Urinary bladder (tissue), 4 donors: ENCODE measurements around the gene FHIP2A. TPM values are rescaled to one million over a fixed set of nuclear protein-coding genes. Genes with fewer than 3 reads are reported as not detected.

ENCODE experiments used
- DNase-seq: peaks from one replicate; pipeline ENCODE4 v3.0.0-alpha.2; 2015; ENCODE audit errors: extremely low spot score
- H3K27ac ChIP-seq: one replicate; pipeline ENCODE4 v1.5.1; 2013; ENCODE audit warnings: low read depth, mild to moderate bottlenecking, moderate library complexity
- H3K36me3 ChIP-seq: one replicate; pipeline ENCODE4 v1.6.1; 2013; ENCODE audit warnings: mild to moderate bottlenecking, moderate library complexity; ENCODE audit not compliant: insufficient read depth
- H3K4me1 ChIP-seq: one replicate; pipeline ENCODE4 v1.6.1; 2013; ENCODE audit warnings: mild to moderate bottlenecking, moderate library complexity; ENCODE audit not compliant: insufficient read depth
- H3K4me3 ChIP-seq: one replicate; pipeline ENCODE4 v1.5.1; 2013; ENCODE audit warnings: low read depth, low read length
- WGBS: extraction: QIAGEN DNeasy Blood & Tissue Kit; methylation state at CpG from one replicate; pipeline ENCODE4 v1.1.7; 2013; 5-methylcytosine and 5-hydroxymethylcytosine counted together
- polyA plus RNA-seq: library from polyadenylated mRNA; stranded (reverse); fragments of 200-250 nt; gene quantifications from one replicate; pipeline ENCODE4 v1.2.3, GENCODE V29; 2013
- total RNA-seq: library from RNA; depleted of rRNA; stranded (reverse); fragments of >200 nt; gene quantifications from one replicate; pipeline ENCODE4 v1.2.3, GENCODE V29; 2014
- donor health status: healthy with polysubstance abuse.
- donor health status: healthy.

Gene FHIP2A
- total and polyA plus RNA-seq, 2 donors, result 13.7 to 58.0 TPM

GRCh38 chr10:114795039-114795438, 26.5 kb upstream of the FHIP2A start:
- Histone ChIP-seq H3K27ac (no peak overlapping the region), H3K4me3 (no peak overlapping the region), H3K36me3 (no peaks in the 10 kb centered on the region), H3K4me1 (no peaks in the 10 kb centered on the region)
- DNase-seq, result no peak
- WGBS, result 88% methylated on average over 3 of the region's 3 CpGs

DNA sequence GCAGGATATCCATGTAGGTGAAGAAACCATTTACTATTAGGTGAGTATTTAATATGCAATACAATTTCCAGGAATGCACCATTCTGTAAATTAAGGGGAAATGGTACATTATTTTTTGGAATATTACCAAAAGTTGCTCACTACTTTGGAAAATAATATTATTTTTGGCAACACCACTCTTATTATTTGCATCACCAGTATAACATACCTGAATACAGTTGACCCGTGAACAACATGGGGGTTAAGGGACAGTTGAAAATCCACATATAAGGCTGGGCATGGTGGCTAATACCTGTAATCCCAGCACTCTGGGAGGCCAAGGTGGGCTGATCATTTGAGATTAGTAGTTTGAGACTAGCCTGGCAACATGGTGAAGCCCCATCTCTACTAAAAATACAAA, 21.2 kb upstream of the FHIP2A start:
- Histone ChIP-seq H3K4me1 (no peaks in the 10 kb centered on the region), H3K36me3 (no peaks in the 10 kb centered on the region), H3K27ac (no peak overlapping the region), H3K4me3 (no peak overlapping the region)
- WGBS, result 86% methylated on average over 1 of the region's 1 CpG
- no peak for DNase-seq

DNA sequence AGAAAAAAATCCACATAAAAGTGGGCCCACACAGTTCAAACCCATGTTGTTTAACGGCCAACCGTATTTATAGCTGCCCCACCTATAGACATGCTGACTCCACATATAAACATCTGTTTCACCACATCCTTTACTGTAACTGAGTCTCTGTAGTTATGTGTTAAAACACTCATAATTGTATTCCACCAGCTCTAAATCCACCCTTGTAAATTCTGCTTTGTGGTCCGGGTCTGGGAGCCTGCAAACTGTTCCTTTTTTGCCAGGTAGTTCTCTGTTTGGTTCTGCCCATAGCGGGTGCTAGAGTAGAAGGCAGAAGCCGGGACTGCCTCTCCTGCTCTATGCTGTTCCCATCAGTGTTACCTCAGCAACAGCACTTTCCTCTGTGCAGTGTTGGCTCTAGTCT, 20.2 kb upstream of the FHIP2A start:
- 30% methylated on average over 5 of the region's 5 CpGs for WGBS
- Histone ChIP-seq H3K4me3 (no peak overlapping the region), H3K4me1 (no peaks in the 10 kb centered on the region), H3K36me3 (no peaks in the 10 kb centered on the region), H3K27ac (no peak overlapping the region)
- no peak for DNase-seq

DNA sequence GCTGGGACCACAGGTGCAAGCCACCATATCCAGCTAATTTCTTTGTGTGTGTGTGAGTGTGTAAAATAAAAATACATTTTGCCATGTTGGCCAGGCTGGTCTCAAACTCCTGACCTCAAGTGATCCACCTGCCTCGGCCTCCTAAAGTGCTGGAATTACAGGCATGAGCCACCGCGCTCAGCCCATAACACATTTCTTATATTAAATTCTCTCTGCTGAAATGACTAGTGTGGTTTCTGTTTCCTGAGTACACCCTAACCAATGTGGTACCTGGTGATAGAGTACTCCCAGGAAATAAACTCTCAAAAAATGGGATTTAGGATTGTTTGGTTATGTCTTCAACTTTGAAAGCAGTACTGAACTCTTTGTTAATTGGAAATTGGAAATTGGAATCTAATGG, 19.4 kb upstream of the FHIP2A start:
- H3K36me3 ChIP-seq, result no peaks in the 10 kb centered on the region
- no peak overlapping the region for H3K4me3 ChIP-seq
- H3K27ac ChIP-seq, result no peak overlapping the region
- WGBS, result 96% methylated on average over 3 of the region's 3 CpGs
- no peak for DNase-seq
- H3K4me1 ChIP-seq, result no peaks in the 10 kb centered on the region

- H3K4me1 ChIP-seq, result no peaks in the 10 kb centered on the region
- 83% methylated on average over 3 of the region's 3 CpGs for WGBS
- DNase-seq, result no peak
- H3K36me3 ChIP-seq, result no peaks in the 10 kb centered on the region
- H3K27ac ChIP-seq, result no peak overlapping the region
- no peak overlapping the region for H3K4me3 ChIP-seq
Observed at GRCh38 chr10:114806562-114807391, 14.8 kb upstream of the FHIP2A start.

- DNase-seq, result no peak
- no peaks in the 10 kb centered on the region for H3K4me1 ChIP-seq
- H3K36me3 ChIP-seq, result no peaks in the 10 kb centered on the region
- WGBS, result 98% methylated on average over 2 of the region's 2 CpGs
- no peak overlapping the region for H3K4me3 ChIP-seq
- H3K27ac ChIP-seq, result no peak overlapping the region
Observed at GRCh38 chr10:114808982-114809381, 12.6 kb upstream of the FHIP2A start.

DNA sequence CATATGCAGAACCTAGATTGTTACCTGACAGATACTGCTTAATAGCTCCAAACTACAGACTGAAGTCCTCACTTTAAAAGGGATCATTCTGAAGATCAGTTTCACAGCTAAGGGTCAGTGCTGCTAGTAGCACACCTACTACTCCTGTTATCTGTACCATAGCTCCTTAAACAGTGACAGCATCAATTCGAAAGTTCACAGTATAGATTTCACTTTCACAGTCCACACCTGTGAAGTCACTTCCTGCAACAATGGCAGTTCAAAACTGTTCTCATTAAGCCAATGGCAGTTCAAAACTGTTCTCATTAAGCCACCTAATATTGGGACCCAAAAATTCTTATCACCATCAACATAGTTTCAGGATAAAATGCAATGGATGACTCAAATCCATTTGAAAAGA, 10.7 kb upstream of the FHIP2A start:
- Histone ChIP-seq H3K36me3 (no peaks in the 10 kb centered on the region), H3K27ac (no peak overlapping the region), H3K4me3 (no peak overlapping the region), H3K4me1 (no peaks in the 10 kb centered on the region)
- no peak for DNase-seq
- 82% methylated on average over 1 of the region's 1 CpG for WGBS

DNA sequence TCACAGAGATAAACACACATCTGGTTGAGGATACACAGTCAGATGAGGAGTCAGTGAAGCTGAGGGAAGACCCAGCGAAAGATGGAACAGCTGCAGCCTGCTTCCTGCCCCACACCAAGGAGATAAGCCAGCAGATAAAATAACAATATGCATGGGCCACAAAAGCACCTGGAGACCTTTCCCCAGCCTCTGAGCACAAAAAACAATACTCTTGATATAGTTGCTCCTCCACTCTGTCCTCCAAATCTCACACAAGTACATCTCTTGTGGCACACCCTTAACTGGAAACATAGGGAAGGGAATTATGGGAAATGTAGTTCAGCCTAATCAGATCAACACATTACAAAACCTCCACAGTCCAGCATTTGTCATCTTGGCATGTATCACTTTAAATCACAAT, 9.7 kb upstream of the FHIP2A start:
- Histone ChIP-seq H3K4me1 (no peaks in the 10 kb centered on the region), H3K4me3 (no peak overlapping the region), H3K36me3 (no peaks in the 10 kb centered on the region), H3K27ac (no peak overlapping the region)
- WGBS, result 91% methylated on average over 1 of the region's 1 CpG
- DNase-seq, result no peak

GRCh38 chr10:114815791-114816190, 5.8 kb upstream of the FHIP2A start:
- H3K36me3 ChIP-seq, result no peaks in the 10 kb centered on the region
- no peaks in the 10 kb centered on the region for H3K4me1 ChIP-seq
- no peak overlapping the region for H3K27ac ChIP-seq
- no peak for DNase-seq
- 86% methylated on average over 1 of the region's 1 CpG for WGBS
- no peak overlapping the region for H3K4me3 ChIP-seq

DNA sequence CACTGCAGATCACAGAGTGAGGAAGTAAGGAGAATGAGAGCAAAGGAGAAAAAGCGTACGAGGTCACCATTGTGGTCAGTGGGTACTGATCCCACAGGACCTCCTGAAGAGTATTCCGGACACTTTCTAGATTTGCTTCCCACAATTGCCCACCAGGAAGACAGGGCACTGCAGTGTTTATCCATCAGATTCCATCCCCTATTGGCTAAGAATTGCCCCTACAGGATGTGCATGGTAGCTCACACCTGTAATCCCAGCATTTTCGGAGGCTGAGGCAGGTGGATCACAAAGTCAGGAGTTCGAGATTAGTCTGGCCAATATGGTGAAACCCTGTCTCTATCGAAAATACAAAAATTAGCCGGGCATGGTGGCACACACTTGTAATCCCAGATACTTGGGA, 5.3 kb upstream of the FHIP2A start:
- no peak overlapping the region for H3K4me3 ChIP-seq
- 96% methylated on average over 7 of the region's 7 CpGs for WGBS
- no peak for DNase-seq
- H3K4me1 ChIP-seq, result no peaks in the 10 kb centered on the region
- no peaks in the 10 kb centered on the region for H3K36me3 ChIP-seq
- H3K27ac ChIP-seq, result no peak overlapping the region

- H3K4me3 ChIP-seq, result no peak overlapping the region
- no peaks in the 10 kb centered on the region for H3K36me3 ChIP-seq
- no peak for DNase-seq
- no peaks in the 10 kb centered on the region for H3K4me1 ChIP-seq
- H3K27ac ChIP-seq, result no peak overlapping the region
- WGBS, result 81% methylated on average over 1 of the region's 1 CpG
Observed at GRCh38 chr10:114819322-114819721, 2.3 kb upstream of the FHIP2A start.

- Histone ChIP-seq H3K27ac (peak overlapping the region; percentile 92), H3K4me1 (no peaks in the 10 kb centered on the region), H3K4me3 (peak overlapping the region; percentile 94), H3K36me3 (no peaks in the 10 kb centered on the region)
- under 1% methylated on average over 60 of the region's 60 CpGs for WGBS
- DNase-seq, result no peak
Observed at GRCh38 chr10:114821915-114822443, 399 bp downstream of the FHIP2A start.

GRCh38 chr10:114822444-114823076, 980 bp downstream of the FHIP2A start:
- Histone ChIP-seq H3K27ac (peak overlapping the region; percentile 92), H3K4me1 (no peaks in the 10 kb centered on the region), H3K36me3 (no peaks in the 10 kb centered on the region), H3K4me3 (peak overlapping the region; percentile 94)
- DNase-seq, result peak; percentile 48
- WGBS, result under 1% methylated on average over 22 of the region's 22 CpGs

GRCh38 chr10:114823077-114823463, 1.5 kb downstream of the FHIP2A start:
- H3K27ac ChIP-seq, result no peak overlapping the region
- H3K36me3 ChIP-seq, result no peaks in the 10 kb centered on the region
- no peaks in the 10 kb centered on the region for H3K4me1 ChIP-seq
- peak overlapping the region; percentile 94 for H3K4me3 ChIP-seq
- WGBS, result 4% methylated on average over 2 of the region's 2 CpGs
- no peak for DNase-seq
